GM12878 (cell line): ENCODE data around the gene PRCD. TPM values are rescaled to one million over a fixed set of nuclear protein-coding genes. Genes with fewer than 3 reads are reported as not detected.

Experiments
- ATAC-seq: fragments of 200-7000 bp; cut with Tn5 transposase; 3 replicates; pipeline ENCODE4 v1.9.1; 2020; ENCODE audit warnings: mild to moderate bottlenecking, moderate library complexity
- BruUV-seq: library from RNA; stranded (reverse); fragments of 400-500 nt; replicated peaks from 2 replicates; lab custom pipeline; 2021; lab: Mats Ljungman, UMichigan
- CTCF ChIA-PET: fragments of 300-600 bp; sonication (Branson Sonifier 250); formaldehyde crosslinking; extraction: SDS; loops from one replicate; lab custom pipeline; 2021; ENCODE audit warnings: inconsistent platforms; lab: Yijun Ruan, JAX
- POLR2A ChIA-PET: fragments of 350-600 bp; formaldehyde crosslinking; extraction: SDS; loops from one replicate; lab custom pipeline; 2021; ENCODE audit warnings: inconsistent platforms; lab: Charles Lee
- RAD21 ChIA-PET: fragments of 300-600 bp; sonication (Branson Sonifier 250); formaldehyde crosslinking; loops from one replicate; lab custom pipeline; 2023; ENCODE audit warnings: antibody characterized with exemption; ENCODE audit not compliant: unreplicated experiment; lab: Charles Lee
- SMC1A ChIA-PET: fragments of 300-600 bp; sonication (Branson Sonifier 250); formaldehyde crosslinking; loops from one replicate; lab custom pipeline; 2023; ENCODE audit not compliant: unreplicated experiment, uncharacterized antibody; lab: Charles Lee
- DNase-seq: peaks from one replicate; pipeline ENCODE4 v3.0.0-alpha.2; 2011; ENCODE audit warnings: low read depth, low spot score
- FAIRE-seq: peaks from 3 replicates; lab custom pipeline; 2011; peaks lifted over from hg19 to GRCh38; lab: Jason Lieb, UNC
- H2AFZ ChIP-seq: 2 replicates; pipeline ENCODE4 v1.6.0; 2011; ENCODE audit warnings: low read depth, low read length, control low read depth; ENCODE audit not compliant: control insufficient read depth
- H3K27ac ChIP-seq: 2 replicates; pipeline ENCODE4 v1.5.1; 2011; ENCODE audit warnings: control low read depth; ENCODE audit not compliant: control insufficient read depth, insufficient read depth
- H3K27me3 ChIP-seq, 2 experiments: replicated peaks in 1 of 2; 2 replicates each; pipeline versions ENCODE4 v1.6.0 to v1.6.1; 2011; ENCODE audit warnings: low read length in 1 of 2; ENCODE audit not compliant: control insufficient read depth in 2 of 2, insufficient read depth in 2 of 2
- H3K36me3 ChIP-seq, 2 experiments: 2 replicates each; pipeline ENCODE4 v1.5.1; 2011; ENCODE audit warnings: low read length in 1 of 2; ENCODE audit not compliant: control insufficient read depth in 2 of 2, insufficient read depth in 2 of 2
- H3K4me1 ChIP-seq: 2 replicates; pipeline ENCODE4 v1.6.1; 2011; ENCODE audit warnings: mild to moderate bottlenecking, low read length, moderate library complexity, mixed read lengths; ENCODE audit not compliant: control insufficient read depth, insufficient read depth
- H3K4me2 ChIP-seq: 2 replicates; pipeline ENCODE4 v1.6.0; 2011; ENCODE audit warnings: control low read depth; ENCODE audit not compliant: control insufficient read depth, insufficient read depth
- H3K4me3 ChIP-seq: fragments of 200-600 bp; sonication (generic); 2 replicates; pipeline ENCODE4 v1.5.1; 2016
- H3K79me2 ChIP-seq: 2 replicates; pipeline ENCODE4 v1.6.0; 2011; ENCODE audit warnings: low read length; ENCODE audit not compliant: control insufficient read depth, insufficient read depth
- H3K9ac ChIP-seq: 2 replicates; pipeline ENCODE4 v1.8.0; 2011; ENCODE audit warnings: low read length, control low read depth, mixed read lengths; ENCODE audit not compliant: control insufficient read depth, insufficient read depth
- H3K9me3 ChIP-seq: replicated peaks from 3 replicates; pipeline ENCODE4 v1.5.1; 2011; ENCODE audit warnings: mild to moderate bottlenecking, low read length; ENCODE audit not compliant: control insufficient read depth, insufficient read depth
- H4K20me1 ChIP-seq: 2 replicates; pipeline ENCODE4 v1.6.0; 2011; ENCODE audit not compliant: control insufficient read depth, insufficient read depth
- BRCA1 ChIP-seq: IDR thresholded peaks from 2 replicates; pipeline ENCODE4 v1.6.1; 2011; ENCODE audit warnings: low read depth, low read length, improper control_type of control experiment
- DPF2 ChIP-seq: fragments of 450-650 bp; IDR thresholded peaks from 2 replicates; pipeline ENCODE4 v1.6.1; 2017; ENCODE audit warnings: mild to moderate bottlenecking
- HCFC1 ChIP-seq: fragments of 150-350 bp; IDR thresholded peaks from 2 replicates; pipeline ENCODE4 v1.6.1; 2014; ENCODE audit warnings: low read length
- HDAC6 ChIP-seq: fragments of 200-600 bp; sonication (generic); IDR thresholded peaks from one replicate; pipeline ENCODE4 v1.8.0; 2017; ENCODE audit warnings: antibody characterized with exemption; ENCODE audit not compliant: unreplicated experiment
- IKZF1 ChIP-seq: fragments of 450-650 bp; conservative IDR thresholded peaks from 2 replicates; pipeline ENCODE4 v1.6.1; 2017; ENCODE audit warnings: antibody characterized with exemption, mild to moderate bottlenecking
- KDM1A ChIP-seq: fragments of 200-600 bp; sonication (generic); IDR thresholded peaks from 2 replicates; pipeline ENCODE4 v1.6.1; 2016; ENCODE audit warnings: borderline replicate concordance
- NFXL1 ChIP-seq: fragments of 450-650 bp; IDR thresholded peaks from 2 replicates; pipeline ENCODE4 v1.6.1; 2017; ENCODE audit warnings: antibody characterized with exemption, mild to moderate bottlenecking, borderline replicate concordance
- NR2C1 ChIP-seq: fragments of 450-650 bp; IDR thresholded peaks from 2 replicates; pipeline ENCODE4 v1.6.1; 2017; ENCODE audit warnings: antibody characterized with exemption, mild to moderate bottlenecking, moderate library complexity
- PAX5 ChIP-seq: IDR thresholded peaks from 2 replicates; pipeline ENCODE4 v1.6.1; 2011; ENCODE audit warnings: low read depth, low read length, borderline replicate concordance
- RB1 ChIP-seq: fragments of 450-650 bp; formaldehyde crosslinking; IDR thresholded peaks from 2 replicates; pipeline ENCODE4 v1.6.1; 2017; ENCODE audit warnings: mild to moderate bottlenecking, borderline replicate concordance
- SIN3A ChIP-seq: IDR thresholded peaks from 2 replicates; pipeline ENCODE4 v1.6.1; 2012; ENCODE audit warnings: low read depth, low read length, improper control_type of control experiment
- SIX5 ChIP-seq: IDR thresholded peaks from 2 replicates; pipeline ENCODE4 v1.6.1; 2011; ENCODE audit warnings: mild to moderate bottlenecking, low read depth, low read length, moderate library complexity; ENCODE audit not compliant: severe bottlenecking
- SMARCA5 ChIP-seq: fragments of 450-650 bp; IDR thresholded peaks from 2 replicates; pipeline ENCODE4 v1.6.1; 2017; ENCODE audit warnings: mild to moderate bottlenecking
- SPI1 ChIP-seq: IDR thresholded peaks from 2 replicates; pipeline ENCODE4 v1.6.1; 2011; ENCODE audit warnings: low read depth, mild to moderate bottlenecking, low read length, moderate library complexity, borderline replicate concordance; ENCODE audit not compliant: insufficient read depth
- SRF ChIP-seq, 2 experiments: IDR thresholded peaks; 2 replicates each; pipeline ENCODE4 v1.6.1; 2011; ENCODE audit warnings: low read depth in 2 of 2, low read length in 2 of 2, mild to moderate bottlenecking in 1 of 2, moderate library complexity in 1 of 2
- TARDBP ChIP-seq: IDR thresholded peaks from 2 replicates; pipeline ENCODE4 v1.6.1; 2016; ENCODE audit warnings: borderline replicate concordance
- TCF7 ChIP-seq: IDR thresholded peaks from 2 replicates; pipeline ENCODE4 v1.6.1; 2014; ENCODE audit warnings: antibody characterized with exemption, borderline replicate concordance
- ZNF207 ChIP-seq: fragments of 450-650 bp; IDR thresholded peaks from 2 replicates; pipeline ENCODE4 v1.6.1; 2014; ENCODE audit warnings: antibody characterized with exemption, mild to moderate bottlenecking, borderline replicate concordance
- WGBS: methylation state at CpG from one replicate; pipeline ENCODE4 v1.1.6; 2016; ENCODE audit warnings: low lambda C conversion rate; ENCODE audit not compliant: insufficient replicate concordance, insufficient coverage; ENCODE audit errors: missing lambda C conversion rate; 5-methylcytosine and 5-hydroxymethylcytosine counted together
- in situ Hi-C: fragments of 300-500 bp; cut with MboI; formaldehyde crosslinking; loops from 9 replicates; pipeline ENCODE4 v1.14.3; 2018; ENCODE audit warnings: mixed read lengths
- intact Hi-C: fragments of 100-400 bp; cut with micrococcal nuclease; formaldehyde crosslinking; loops from one replicate; pipeline ENCODE4 v1.14.2; 2022; ENCODE audit not compliant: unreplicated experiment
- polyA plus RNA-seq, 11 experiments: library from polyadenylated mRNA; depleted of rRNA in 4 of 11; unstranded in 6 of 11; stranded (reverse) in 5 of 11; fragments of >200 nt; fragmentation: Nextera tagmentation in 4 of 11; fragmentation: Illumina TruSeq in 1 of 11; extraction: Ambion mirVana in 4 of 11; extraction: Trizol in 1 of 11; gene quantifications; 1 replicate in 1 of 11; 2 replicates in 10 of 11; pipeline versions ENCODE4 v1.2.1 to v1.2.3, GENCODE V29; 2011 to 2016; ENCODE audit warnings: inconsistent platforms in 2 of 11, missing spikeins in 2 of 11, low read depth in 1 of 11
- total RNA-seq, 4 experiments: library from RNA; depleted of rRNA in 3 of 4; stranded (reverse); fragments of >200 nt in 3 of 4; fragmentation: Illumina TruSeq in 1 of 4; extraction: Trizol in 1 of 4; gene quantifications; 2 replicates each; pipeline versions ENCODE4 v1.2.1 to v1.2.3, GENCODE V29; 2013 to 2021
- TF ChIP-seq, protein P1 (sequence below): fragments of 450-650 bp; IDR thresholded peaks from 2 replicates; pipeline ENCODE4 v1.6.1; 2018; ENCODE audit warnings: mild to moderate bottlenecking, low read depth, moderate library complexity; ENCODE audit not compliant: partially characterized antibody
- TF ChIP-seq, protein P2 (sequence below): fragments of 450-650 bp; conservative IDR thresholded peaks from 2 replicates; pipeline ENCODE4 v1.6.1; 2017; ENCODE audit warnings: mild to moderate bottlenecking, moderate library complexity

The PRCD gene
- total and polyA plus RNA-seq, 10 of the 15 experiments (the other 5 are each of a cell fraction or from before 2014, with no cell fraction given) = 0.18 to 0.95 (median 0.34) TPM; not detected in 4

DNA sequence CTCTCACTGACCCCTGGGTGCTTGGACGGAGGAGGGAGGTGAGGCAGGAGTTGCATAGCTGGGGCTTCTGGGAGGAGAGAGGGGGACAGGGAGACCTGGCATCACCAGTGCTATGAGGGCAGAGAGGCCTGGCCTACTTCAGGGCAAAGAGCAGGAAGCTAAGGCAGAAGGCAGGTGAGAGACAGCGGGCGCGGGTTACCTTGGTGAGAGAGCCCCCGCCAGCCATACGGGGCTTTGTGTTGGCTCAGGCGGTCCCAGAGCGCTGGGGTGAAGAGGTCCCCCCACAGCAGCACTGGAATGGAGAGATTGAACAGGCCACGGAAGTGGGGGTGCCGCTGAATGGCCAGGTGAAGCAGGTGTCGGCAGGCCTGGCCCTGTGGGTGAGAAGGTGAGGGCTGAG lies 34.3 kb downstream of the PRCD start (continued):
- TF ChIP-seq, protein P1, sequence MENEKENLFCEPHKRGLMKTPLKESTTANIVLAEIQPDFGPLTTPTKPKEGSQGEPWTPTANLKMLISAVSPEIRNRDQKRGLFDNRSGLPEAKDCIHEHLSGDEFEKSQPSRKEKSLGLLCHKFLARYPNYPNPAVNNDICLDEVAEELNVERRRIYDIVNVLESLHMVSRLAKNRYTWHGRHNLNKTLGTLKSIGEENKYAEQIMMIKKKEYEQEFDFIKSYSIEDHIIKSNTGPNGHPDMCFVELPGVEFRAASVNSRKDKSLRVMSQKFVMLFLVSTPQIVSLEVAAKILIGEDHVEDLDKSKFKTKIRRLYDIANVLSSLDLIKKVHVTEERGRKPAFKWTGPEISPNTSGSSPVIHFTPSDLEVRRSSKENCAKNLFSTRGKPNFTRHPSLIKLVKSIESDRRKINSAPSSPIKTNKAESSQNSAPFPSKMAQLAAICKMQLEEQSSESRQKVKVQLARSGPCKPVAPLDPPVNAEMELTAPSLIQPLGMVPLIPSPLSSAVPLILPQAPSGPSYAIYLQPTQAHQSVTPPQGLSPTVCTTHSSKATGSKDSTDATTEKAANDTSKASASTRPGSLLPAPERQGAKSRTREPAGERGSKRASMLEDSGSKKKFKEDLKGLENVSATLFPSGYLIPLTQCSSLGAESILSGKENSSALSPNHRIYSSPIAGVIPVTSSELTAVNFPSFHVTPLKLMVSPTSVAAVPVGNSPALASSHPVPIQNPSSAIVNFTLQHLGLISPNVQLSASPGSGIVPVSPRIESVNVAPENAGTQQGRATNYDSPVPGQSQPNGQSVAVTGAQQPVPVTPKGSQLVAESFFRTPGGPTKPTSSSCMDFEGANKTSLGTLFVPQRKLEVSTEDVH = no peak
- TF ChIP-seq SRF (IDR thresholded peaks at IDR 0.05; ENCODE audit: low read depth in 2 of 2, low read length in 2 of 2) = no peak
- TF ChIP-seq SIN3A = no peak
- no peak for TF ChIP-seq KDM1A
- TF ChIP-seq SIX5 = no peak
- no peak for TF ChIP-seq HDAC6
- no peak for TF ChIP-seq NR2C1
- no peak for TF ChIP-seq RB1
- TF ChIP-seq, all 136 proteins: peak for 0

DNA sequence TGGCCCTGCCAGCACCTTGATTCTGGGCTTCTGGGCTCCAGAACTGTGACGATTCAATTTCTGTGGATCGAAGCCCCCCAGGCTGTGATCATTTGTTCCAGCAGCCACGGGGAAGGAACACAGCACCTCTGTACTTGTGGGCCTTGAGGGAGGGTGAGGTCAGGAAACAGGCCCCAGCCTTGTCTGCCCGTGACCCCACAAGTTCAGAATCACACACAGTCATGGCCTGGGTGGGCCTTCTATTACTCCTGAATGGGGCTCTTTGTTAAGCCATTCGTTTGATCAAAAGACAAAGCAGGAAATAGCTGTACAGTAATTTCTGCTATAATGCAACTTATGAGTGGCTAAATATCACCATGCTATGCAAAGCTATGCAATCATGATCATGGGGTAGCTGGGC lies 35.7 kb downstream of the PRCD start:
- ChIA-PET SMC1A (no interaction called here), RAD21 (no interaction called here), POLR2A (interaction anchor here (0.6 kb wide), 1 partner anchor 29 kb away, joined by 5 read pairs; no protein-coding TSS in a partner anchor), CTCF (interaction anchor here (0.7 to 2.2 kb wide), 4 partner anchors 14 to 106 kb away, joined by 3 to 6 read pairs (median 4); no protein-coding TSS in a partner anchor)
- WGBS = 51% methylated on average over 5 of the region's 5 CpGs
- no TSS peak for BruUV-seq
- Histone ChIP-seq H2AFZ (no peak overlapping the region), H3K27me3 (no peaks in the 10 kb centered on the region), H3K27ac (no peak overlapping the region), H3K79me2 (no peaks in the 10 kb centered on the region), H3K4me1 (peaks cover 14% of the 10 kb centered on the region), H3K4me2 (no peak overlapping the region), H3K36me3 (no peaks in the 10 kb centered on the region), H4K20me1 (no peaks in the 10 kb centered on the region), H3K9me3 (no peaks in the 10 kb centered on the region), H3K9ac (no peak overlapping the region), H3K4me3 (no peak overlapping the region)
- intact Hi-C loops = no loop called here
- no peak for DNase-seq
- no peak for FAIRE-seq
- ATAC-seq = no peak
- in situ Hi-C loops = no loop called here
- TF ChIP-seq BRCA1 = no peak
- no peak for TF ChIP-seq TARDBP
- no peak for TF ChIP-seq TCF7
- TF ChIP-seq IKZF1 = no peak
- no peak for TF ChIP-seq HCFC1
- TF ChIP-seq PAX5 = no peak
- no peak for TF ChIP-seq NFXL1
- TF ChIP-seq ZNF207 = no peak
- TF ChIP-seq SPI1 = no peak
- no peak for TF ChIP-seq SMARCA5
- no peak for TF ChIP-seq DPF2
- TF ChIP-seq, protein P2, sequence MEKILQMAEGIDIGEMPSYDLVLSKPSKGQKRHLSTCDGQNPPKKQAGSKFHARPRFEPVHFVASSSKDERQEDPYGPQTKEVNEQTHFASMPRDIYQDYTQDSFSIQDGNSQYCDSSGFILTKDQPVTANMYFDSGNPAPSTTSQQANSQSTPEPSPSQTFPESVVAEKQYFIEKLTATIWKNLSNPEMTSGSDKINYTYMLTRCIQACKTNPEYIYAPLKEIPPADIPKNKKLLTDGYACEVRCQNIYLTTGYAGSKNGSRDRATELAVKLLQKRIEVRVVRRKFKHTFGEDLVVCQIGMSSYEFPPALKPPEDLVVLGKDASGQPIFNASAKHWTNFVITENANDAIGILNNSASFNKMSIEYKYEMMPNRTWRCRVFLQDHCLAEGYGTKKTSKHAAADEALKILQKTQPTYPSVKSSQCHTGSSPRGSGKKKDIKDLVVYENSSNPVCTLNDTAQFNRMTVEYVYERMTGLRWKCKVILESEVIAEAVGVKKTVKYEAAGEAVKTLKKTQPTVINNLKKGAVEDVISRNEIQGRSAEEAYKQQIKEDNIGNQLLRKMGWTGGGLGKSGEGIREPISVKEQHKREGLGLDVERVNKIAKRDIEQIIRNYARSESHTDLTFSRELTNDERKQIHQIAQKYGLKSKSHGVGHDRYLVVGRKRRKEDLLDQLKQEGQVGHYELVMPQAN = no peak
